ENCODE results near the gene NUCB1.

Gene NUCB1

GRCh38 chr19:48938256-48938655, 38.1 kb downstream of the NUCB1 start:
- no peak for DNase-seq

GRCh38 chr19:48940902-48941301, 40.8 kb downstream of the NUCB1 start:
- DNase-seq, result no peak

GRCh38 chr19:48943081-48943480, 43.0 kb downstream of the NUCB1 start:
- no peak for DNase-seq

GRCh38 chr19:48945415-48945814, 45.3 kb downstream of the NUCB1 start:
- DNase-seq, result no peak

GRCh38 chr19:48945817-48946216, 45.7 kb downstream of the NUCB1 start:
- DNase-seq, result no peak

- no peak for DNase-seq
These were observed 46.5 kb downstream of the NUCB1 start for GRCh38 chr19:48946463-48947257.

- no peak for DNase-seq
These were observed 47.1 kb downstream of the NUCB1 start for GRCh38 chr19:48947258-48947542.

GRCh38 chr19:48950159-48950558, 50.0 kb downstream of the NUCB1 start:
- DNase-seq, result no peak

- no peak for DNase-seq
These were observed 50.9 kb downstream of the NUCB1 start for GRCh38 chr19:48950830-48951519.

GRCh38 chr19:48953141-48953540, 53.0 kb downstream of the NUCB1 start:
- DNase-seq, result no peak

- DNase-seq, result no peak
These were observed 54.0 kb downstream of the NUCB1 start for GRCh38 chr19:48953990-48954594.

GRCh38 chr19:48954595-48955307, 54.6 kb downstream of the NUCB1 start, which contains the start of gene BAX:
BAX (plus strand) TSS chr19:48954875; CDS start chr19:48954929, 54 bp downstream.
- peak; percentile 79 for DNase-seq

GRCh38 chr19:48955308-48955958, 55.3 kb downstream of the NUCB1 start:
- no peak for DNase-seq

GRCh38 chr19:48958006-48958405, 57.9 kb downstream of the NUCB1 start:
- no peak for DNase-seq

GRCh38 chr19:48959341-48960239, 59.5 kb downstream of the NUCB1 start:
- DNase-seq, result no peak

- no peak for DNase-seq
These were observed 61.0 kb downstream of the NUCB1 start for GRCh38 chr19:48961051-48961649.

- no peak for DNase-seq
These were observed 61.5 kb downstream of the NUCB1 start for GRCh38 chr19:48961673-48962028.

- DNase-seq, result peak; percentile 34
These were observed 62.1 kb downstream of the NUCB1 start for GRCh38 chr19:48962029-48962848.

- no peak for DNase-seq
These were observed 62.7 kb downstream of the NUCB1 start for GRCh38 chr19:48962849-48963165.

GRCh38 chr19:48963371-48964204, 63.5 kb downstream of the NUCB1 start:
- peak; percentile 60 for DNase-seq
